T-helper 22 cell (primary cell): ENCODE results near the gene ADM5.

Experiments used
- DNase-seq: peaks from one replicate; pipeline ENCODE4 v3.0.0-alpha.2; 2020; ENCODE audit warnings: low read depth

ADM5 gene

DNA sequence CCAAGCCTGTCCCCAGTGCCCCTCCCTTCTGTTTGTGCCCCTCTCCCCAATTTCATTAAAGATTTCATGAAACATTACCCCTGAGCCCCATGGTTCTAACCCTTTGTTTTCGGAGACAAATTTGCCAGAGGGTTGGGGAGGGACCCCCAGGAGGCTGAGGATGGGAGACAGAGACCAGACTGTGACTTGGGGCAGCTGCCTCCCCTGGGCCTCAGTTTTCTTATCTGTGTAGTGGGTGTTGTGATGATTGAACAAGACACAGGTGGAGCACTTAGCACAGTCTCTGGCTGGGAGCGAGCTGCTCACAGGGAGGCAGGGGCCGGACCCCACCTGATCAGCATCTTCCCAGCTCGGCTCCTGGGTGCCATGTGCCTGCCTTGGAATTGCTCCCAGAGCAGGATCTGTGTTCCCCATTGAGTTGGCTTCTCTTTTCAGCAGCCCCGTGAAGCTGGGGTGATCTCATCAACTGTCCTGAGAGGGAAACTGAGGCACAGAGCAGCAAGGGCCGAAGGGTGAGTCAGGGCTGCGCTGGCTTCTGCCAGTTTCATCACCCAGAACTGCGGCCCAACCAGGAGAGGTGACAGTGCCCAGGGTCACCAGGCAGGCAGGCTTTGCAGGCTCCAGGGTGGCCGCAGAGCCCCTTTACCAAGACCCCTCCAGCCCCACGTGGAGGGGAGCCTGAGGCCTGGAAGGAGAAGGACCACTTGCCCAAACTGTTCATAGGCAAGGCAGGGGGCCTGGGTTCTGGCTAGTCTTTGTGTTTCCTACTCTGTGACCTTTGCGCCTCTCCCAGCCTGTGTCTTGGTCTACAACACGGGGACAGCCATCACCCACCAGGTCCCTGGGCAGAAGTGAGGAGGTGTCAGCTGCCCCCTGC lies 30.6 kb upstream of the ADM5 start:
- no peak for DNase-seq

DNA sequence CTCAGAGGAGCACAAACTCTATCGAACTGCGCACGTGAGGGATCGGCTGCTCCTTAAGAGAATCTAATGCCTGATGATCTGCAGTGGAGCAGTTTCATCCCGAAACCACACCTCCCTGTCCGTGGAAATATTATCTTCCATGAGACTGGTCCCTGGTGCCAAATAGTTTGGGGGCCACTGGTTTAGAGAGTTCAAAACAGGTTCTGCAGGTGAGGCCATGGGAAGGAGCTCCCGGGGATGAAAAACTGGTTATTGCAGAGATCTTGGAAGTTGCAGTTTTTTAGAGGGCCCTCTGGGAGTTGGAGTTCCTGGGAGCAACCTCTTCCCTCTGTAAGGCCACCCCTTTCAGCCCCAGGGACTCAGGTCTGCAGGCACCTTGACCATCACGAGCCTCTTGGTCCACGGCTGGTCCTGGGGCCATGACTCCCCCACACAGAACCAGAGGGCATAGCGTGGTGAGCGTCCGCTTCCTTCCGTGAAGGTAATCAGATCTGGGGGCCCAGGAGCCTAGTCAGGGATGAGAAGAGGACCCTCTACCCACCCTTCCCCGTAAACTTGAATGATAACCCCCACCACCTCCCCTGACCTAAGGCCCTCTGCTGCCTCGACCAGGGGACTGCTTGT lies 28.9 kb upstream of the ADM5 start:
- DNase-seq = no peak

DNA sequence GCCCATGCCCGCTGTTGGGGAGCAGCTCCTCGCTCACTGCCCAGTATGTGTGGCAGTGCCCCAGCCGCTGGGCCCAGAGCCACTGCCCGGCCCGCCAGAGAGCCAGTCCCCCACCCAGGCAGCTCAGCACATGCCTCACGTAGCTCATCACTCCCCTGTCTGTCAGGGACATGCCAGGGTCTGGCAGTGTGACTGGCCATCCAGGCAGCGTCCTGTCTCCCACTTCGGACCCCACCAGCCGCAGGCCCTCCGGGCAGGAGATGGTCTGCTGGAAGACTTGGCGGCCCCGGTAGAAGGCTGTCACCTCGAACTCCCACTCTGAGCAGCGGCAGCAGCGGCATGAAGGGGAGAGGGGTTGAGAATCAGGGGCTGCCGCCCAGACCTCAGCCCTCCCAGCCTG lies 27.4 kb upstream of the ADM5 start:
- no peak for DNase-seq

DNA sequence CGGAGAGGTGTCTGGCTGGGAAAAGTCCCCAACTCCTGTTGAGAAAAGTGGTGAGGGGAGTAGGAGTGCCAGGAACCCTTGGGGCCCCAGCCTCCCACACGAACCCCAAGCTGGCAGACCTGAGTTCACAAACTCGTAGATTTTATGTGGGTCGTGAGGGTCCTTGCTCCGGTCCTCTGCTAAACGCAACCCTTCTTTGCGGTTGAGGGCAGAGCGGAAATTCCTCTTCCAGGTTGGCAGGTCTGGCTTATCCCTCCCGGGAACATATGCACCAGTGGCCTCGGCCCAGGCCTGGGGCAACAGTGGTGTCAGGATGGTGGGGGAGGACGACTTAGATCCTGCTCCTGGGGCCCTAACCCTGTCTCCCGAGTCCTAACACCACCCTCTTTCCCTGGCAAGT lies 26.2 kb upstream of the ADM5 start:
- no peak for DNase-seq

GRCh38 chr19:49664171-49665035 lies 25.0 kb upstream of the ADM5 start:
- DNase-seq = peak; percentile 82

DNA sequence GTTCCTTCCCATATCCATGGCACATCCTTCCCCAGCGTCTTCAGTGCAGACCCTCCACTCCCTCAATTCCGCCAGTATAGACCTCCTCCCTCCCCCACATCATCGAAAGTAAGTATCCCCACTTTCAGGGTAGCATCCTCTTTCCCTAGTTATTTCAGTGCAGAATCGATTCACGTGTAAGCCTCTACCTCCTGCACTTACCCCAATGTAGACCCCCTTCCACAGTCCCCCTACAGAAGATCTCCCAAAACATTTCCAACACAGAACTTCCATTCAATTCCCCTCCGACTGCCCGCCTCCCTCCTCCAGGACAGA lies 24.4 kb upstream of the ADM5 start:
- no peak for DNase-seq

GRCh38 chr19:49665351-49666119 lies 23.9 kb upstream of the ADM5 start, which contains the start of the genes BCL2L12 and IRF3:
BCL2L12 (plus strand) TSS chr19:49665933; CDS start chr19:49666693, 760 bp downstream.
IRF3 (minus strand) TSS chr19:49665857; CDS start chr19:49664838, 1,019 bp downstream.
- DNase-seq = peak; percentile 97

- DNase-seq = no peak
Observed at GRCh38 chr19:49666120-49666444, 23.3 kb upstream of the ADM5 start.

DNA sequence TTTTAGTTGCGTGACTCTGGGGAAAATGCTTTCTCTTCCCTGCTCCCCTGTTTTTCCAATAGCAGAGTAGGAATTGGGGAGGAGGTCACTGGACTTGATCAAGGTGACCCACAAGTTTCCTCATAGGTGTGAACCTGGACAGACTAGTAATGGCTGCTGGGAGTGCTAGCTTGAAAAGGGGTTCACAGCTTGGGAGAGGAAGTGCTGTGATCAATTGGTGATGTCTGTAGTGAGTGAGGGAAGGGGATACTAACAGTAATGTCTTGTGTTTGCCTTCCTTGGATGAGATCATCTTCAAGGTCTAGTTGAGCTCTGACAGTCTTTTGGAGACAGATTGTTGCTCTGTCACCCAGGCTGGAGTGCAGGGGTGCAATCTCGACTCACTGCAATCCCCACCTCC lies 21.9 kb upstream of the ADM5 start:
- DNase-seq = no peak

DNA sequence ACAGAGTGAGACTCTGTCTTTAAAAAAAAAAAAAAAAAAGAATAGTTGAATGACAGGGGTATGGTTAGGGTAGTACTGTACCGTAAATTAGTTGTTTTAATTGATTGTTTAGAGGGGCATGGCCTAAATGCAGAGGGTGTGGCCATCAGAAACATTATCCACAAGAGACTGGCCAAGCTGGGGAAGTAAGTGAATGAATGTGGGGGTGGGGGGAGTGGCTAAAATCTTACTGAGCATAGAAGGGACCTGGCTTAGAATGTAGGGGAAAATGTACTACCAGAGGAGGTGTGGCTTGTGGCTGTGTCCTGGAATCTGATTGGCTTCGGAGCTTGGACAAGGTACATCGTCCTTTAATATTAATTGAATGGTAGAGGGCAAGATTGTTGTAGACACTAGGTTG lies 19.9 kb upstream of the ADM5 start:
- no peak for DNase-seq

- peak; percentile 50 for DNase-seq
Observed at GRCh38 chr19:49672131-49672919, 17.1 kb upstream of the ADM5 start.

DNA sequence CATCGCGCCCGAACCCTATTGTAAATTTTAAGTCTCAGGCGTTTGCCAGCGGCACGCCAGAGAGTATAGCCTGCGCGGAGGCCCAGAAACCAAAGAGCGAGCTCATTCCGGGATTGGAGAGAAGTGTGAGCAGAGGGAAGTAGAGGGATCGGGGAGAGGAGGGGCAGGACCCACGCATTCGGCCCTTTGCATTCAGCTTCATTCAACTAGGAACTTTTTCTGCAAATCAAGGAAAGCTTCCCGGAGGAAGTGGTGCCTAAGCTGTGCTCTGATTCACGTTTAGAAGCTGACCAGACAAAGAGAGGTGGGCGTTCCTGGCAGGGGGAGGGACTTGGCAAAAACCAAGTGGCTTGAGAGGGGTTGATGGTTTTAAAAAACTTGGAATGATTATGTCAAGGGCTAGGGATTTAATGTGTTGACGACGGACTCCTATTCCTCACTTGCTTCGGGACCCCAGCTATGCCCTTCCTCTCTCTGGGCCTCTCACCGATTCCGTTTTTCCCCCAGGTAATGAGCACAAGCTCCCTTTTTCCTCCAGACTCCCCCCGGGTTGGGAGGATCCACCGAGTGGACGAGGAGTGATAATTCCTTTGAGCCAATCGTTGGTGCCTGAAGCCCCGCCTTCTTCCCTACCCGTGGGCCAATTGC lies 13.1 kb upstream of the ADM5 start:
- peak; percentile 32 for DNase-seq

DNA sequence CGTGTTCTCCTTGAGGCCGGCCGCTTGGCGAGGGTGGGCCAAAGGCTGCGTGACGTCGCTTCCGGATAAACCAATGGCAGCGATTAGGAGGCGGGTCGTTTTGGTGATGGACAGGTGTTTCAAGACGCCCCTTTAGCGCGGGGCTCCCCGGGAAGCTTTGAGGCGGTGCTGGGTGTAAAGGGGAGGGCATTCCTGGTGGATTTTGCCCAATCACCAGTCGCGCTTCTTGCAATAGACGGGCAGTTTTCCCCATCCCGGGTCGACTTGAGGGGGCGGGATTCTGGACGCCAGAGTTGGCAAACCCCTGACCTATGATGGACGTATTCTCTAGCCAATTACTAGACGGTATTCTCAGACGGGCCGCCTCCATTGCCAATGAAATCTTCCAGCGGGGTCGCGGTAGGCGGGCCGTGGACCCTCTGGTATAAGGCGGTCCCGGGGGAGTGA lies 12.6 kb upstream of the ADM5 start:
- peak; percentile 98 for DNase-seq

DNA sequence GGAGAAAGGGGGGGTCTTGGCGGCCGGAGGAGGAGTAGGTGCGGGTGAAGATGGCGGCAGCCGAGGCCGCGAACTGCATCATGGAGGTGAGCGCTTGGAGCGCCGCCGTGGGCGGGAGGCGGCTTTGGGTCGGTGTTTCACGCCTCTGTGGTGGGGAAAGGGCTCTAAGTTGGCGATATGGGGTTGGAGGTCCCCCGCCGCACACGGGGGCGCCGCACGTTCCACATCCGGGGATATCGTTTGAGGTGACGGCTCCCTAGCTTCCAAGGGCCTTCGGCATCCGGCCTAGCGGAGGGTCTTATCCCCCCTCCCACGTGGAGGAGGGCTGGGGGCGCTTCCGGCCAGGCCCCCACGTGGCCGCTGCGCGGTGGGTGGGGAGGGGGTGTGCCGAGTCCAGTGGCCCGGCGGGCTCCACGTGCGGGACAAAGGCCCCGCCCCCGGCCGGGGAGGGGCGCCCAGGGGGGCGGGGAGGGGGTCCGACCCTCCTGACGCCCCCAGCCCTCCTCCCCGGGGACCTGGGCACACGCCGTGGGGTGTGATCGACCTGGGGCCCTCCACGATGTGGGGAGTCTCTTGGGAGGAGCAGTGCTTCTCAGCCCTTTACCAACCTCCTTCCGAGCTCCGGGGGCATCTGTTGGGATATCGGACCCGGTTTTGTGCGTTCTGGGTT lies 12.0 kb upstream of the ADM5 start, which contains the start of gene PRMT1:
TSS of gene PRMT1 (plus strand) at position 41 of the 670 bp plus-strand sequence. CDS start at position 51, 10 bp downstream.
- peak; percentile 42 for DNase-seq

DNA sequence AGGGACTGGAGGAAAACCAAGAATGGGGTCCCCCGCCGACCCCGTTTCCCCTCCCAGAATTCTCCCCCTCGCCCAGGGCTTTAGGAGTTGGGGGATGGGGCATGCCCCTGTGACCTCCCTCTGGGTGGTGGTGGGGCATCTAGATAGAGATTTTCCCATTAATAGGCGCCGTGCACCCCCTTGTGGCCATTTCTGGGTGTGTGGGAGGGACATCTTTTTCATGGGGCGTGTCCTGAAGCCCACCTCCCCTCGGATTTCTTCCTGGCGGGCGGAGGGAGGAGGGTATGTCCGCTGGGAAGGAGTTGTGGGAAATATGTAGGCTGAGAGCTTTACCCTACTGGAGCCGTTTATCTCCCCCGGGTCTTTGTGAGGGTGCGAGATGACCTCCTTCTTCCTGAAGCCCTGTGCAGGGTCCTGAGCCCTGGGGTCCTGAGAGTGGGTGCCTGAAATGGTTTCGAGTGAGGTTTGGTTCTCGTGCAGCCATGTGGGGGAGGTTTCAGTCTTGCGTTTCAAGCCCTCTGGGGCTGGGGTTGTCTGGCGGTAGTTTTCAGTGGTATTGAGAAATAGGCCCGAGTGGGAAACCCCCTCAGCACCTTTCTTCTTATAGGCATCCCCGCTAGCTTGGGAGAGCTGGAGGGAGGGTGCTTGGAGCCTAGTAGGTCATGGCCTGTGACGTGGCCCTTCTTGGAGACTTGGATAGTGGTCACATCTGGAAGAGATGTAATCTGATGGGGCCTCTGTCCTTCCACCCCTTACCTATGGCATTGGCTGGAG lies 11.3 kb upstream of the ADM5 start:
- DNase-seq = peak; percentile 67

DNA sequence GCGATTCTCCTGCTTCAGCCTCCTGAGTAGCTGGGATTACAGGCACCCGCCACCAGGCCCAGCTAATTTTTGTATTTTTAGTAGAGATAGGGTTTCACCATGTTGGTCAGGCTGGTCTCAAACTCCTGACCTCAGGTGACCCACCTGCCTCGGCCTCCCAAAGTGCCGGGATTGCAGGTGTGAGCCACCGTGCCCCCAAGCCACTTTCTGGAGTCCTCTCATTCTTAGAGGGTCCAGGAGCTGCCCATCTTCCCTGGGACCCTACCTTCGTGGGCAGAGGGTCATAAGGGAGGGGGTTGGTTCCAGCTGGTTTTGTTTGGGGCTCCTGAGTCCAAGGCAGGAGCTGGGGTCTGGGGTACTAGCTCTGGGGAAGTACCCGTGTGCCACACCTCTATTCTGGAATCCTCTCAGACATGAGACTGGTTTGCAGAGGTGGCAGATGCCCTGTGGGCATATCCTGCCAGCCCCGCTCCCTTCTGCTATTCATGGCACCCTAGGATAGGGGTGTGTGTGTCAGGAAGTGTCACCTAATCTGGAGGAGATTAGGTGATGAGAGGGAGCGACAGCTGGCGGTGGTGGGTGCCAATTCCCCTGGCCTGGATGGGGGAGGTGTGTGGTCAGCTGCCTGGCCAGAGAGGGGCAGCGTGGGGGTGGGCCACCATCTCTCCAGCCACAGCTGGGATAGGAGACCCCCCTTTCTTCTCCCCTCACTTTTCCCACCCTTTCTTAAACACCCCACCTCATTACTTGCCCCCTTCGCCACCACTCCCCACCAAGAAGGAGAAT lies 10.2 kb upstream of the ADM5 start:
- no peak for DNase-seq

DNA sequence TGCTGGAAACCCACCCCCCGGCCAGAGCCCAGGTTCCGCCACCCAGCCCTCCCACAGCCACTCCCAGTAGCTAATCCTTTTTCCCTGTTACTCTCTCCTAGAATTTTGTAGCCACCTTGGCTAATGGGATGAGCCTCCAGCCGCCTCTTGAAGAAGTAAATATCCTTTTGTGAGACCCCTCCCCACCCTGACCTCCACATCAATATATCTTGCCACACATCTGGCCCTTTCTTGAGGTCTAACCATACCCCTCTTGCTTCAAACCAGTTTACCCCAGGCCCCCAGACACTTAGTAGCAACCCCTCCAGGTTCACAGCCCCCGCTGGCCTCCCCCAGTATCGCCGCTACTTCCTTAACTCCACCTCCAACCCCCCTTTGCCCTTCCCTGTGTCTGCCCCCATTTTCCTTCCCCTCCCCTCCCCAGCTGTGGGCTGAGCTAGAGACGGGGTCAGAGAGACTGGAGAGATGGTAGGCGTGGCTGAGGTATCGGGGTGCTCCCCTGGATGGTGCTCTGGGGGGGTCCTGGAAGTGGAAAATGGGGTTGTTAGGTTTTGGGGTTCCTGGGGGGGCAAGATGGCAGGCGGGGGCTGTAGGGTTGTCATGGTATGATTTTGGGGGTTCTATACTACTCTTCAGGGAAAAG lies 9.5 kb upstream of the ADM5 start:
- no peak for DNase-seq
